Retinal pigment epithelial cell (primary cell): ENCODE results near the gene APBA3.
A peak's percentile ranks its signal among the peaks of the same experiment; 100 is the strongest.
"Not testable (repeated sequence)": the region's sequence is repeated elsewhere in the genome, so short reads cannot be mapped to it uniquely, and the experiment has no call there.

ENCODE experiments used
- DNase-seq: peaks from one replicate; pipeline ENCODE4 v3.0.0-alpha.2; 2010; ENCODE audit warnings: low read depth
- H3K4me3 ChIP-seq: 2 replicates; pipeline ENCODE4 v1.5.1; 2011; ENCODE audit warnings: mild to moderate bottlenecking, low read length, control low read depth, moderate library complexity
- CTCF ChIP-seq: conservative IDR thresholded peaks from 2 replicates; pipeline ENCODE4 v1.5.1; 2011; ENCODE audit warnings: low read depth, low read length, control low read depth, inconsistent platforms

The APBA3 gene

DNA sequence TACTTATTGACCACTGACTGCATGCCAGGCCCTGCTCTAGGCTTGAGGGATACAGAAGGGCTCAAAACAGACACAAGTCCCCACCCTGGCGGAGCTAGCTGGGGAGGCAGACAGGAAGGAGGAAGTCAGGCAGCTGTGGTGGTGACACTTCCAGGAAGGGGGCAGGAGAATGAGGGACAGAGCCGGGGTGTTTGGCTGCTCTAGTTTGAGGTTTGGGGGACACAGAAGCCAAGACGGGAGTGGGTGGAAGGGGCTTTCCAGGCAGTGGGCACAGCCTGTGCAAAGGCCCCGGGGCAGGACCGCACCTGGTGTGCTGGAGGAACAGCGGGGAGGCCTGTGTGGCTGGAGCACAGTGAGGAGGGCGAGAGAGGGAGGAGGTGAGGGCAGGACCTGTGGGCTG lies 5.0 kb upstream of the APBA3 start:
- DNase-seq: no peak
- no peak for TF ChIP-seq CTCF
- H3K4me3 ChIP-seq: no peak overlapping the region

GRCh38 chr19:3765757-3766156 lies 4.3 kb upstream of the APBA3 start:
- H3K4me3 ChIP-seq, DNase-seq: not testable (repeated sequence)

DNA sequence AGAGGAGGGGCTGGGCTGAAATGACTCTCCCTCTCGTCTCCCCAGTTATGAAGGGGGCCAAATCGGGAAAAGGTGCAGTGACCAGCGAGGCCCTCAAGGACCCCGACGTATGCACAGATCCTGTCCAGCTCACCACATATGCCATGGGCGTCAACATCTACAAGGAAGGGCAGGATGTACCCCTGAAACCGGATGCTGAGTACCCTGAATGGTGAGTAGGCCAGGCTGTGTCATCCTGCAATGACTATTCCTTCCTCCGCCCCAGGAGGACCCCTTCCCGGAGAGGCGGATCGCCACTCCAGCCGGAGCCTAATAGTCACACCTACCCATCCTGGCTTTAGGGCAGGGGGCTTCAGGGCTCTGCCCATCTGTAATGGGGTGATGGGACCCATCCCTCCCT lies 3.6 kb upstream of the APBA3 start:
- no peak overlapping the region for H3K4me3 ChIP-seq
- TF ChIP-seq CTCF: no peak
- no peak for DNase-seq

GRCh38 chr19:3762501-3763459 lies 1.3 kb upstream of the APBA3 start, which contains the start of gene MRPL54:
Gene MRPL54, plus strand, starts transcription at chr19:3762682. Its CDS starts 19 bp downstream, at chr19:3762701.
- TF ChIP-seq CTCF: no peak
- peak within 1 kb of the TSS; percentile 99 for H3K4me3 ChIP-seq
- DNase-seq: peak; percentile 94

DNA sequence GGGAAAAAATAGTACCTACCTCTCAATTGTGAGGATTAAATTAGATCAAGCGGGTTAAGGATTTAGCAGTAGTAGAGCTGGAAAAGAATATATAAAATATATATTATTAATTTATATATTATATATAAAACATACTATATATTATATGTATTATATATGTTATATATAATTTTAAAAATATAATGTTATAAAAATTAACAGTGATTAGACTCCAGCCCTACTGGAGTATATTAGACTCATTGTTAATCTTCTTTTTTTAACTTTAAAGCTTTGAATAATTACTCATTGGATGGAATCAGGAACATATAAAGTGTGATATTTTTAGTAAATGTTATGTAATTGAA lies 610 bp upstream of the APBA3 start:
- no peak for TF ChIP-seq CTCF
- peak overlapping the region; percentile 89 for H3K4me3 ChIP-seq
- DNase-seq: no peak

DNA sequence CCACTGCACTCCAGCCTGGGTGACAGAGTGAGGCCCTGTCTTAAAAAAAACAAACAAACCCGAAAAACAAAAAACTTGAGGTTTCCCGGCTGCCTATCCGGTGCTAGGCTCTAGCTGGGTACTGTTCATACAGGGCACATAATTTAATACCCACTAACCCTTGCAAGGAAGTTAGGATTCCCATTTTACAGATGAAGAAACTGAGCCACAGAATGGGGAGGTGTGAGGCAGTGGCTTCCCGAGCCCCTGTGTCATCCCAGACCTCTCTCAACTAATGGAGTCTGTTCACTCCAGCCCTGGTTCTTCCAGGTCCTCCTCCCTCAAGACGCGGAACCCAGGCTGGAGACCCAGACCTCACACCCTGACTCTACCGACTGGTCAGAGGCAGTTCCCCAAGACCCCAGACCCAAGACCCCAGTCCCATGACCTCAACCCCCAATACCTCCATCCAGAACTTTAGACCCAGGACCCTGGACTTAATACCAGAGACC lies 576 bp downstream of the APBA3 start:
- H3K4me3 ChIP-seq: peak overlapping the region; percentile 99
- no peak for TF ChIP-seq CTCF
- no peak for DNase-seq

GRCh38 chr19:3759482-3760254 lies 1.8 kb downstream of the APBA3 start:
- no peak for DNase-seq
- no peak for TF ChIP-seq CTCF
- no peak overlapping the region for H3K4me3 ChIP-seq

- not testable (repeated sequence) for DNase-seq
These were observed 3.2 kb downstream of the APBA3 start for GRCh38 chr19:3758297-3758696.

DNA sequence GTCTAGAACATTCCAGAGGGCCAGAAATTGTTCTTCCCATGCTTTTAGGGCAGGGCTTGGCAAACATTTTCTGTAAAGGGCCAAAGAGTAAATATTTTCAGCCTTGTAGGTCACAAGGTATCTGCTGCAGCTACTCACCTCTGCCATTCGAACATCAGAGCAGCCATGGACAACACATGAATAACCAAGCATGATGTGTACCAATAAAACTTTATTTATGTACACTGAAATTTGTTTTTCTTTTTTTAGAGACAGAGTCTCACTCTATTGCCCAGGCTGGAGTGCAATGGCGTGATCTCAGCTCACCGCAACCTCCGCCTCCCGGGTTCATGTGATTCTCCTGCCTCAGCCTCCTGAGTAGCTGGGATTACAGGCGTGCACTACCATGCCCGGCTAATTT lies 3.8 kb downstream of the APBA3 start:
- not testable (repeated sequence) for H3K4me3 ChIP-seq, DNase-seq

More at GRCh38 chr19:3758297-3758696, 3.2 kb downstream of the APBA3 start:
- H3K4me3 ChIP-seq: not testable (repeated sequence)
